Psoas muscle (tissue), 8 donors: ENCODE results near the gene PNPLA6. TPM values are rescaled to one million over a fixed set of nuclear protein-coding genes. Genes with fewer than 3 reads are reported as not detected.
A peak's percentile ranks its signal among the peaks of the same experiment; 100 is the strongest.

Source experiments
- ATAC-seq, 4 donors: fragments of 200-7000 bp; cut with Tn5 transposase; one replicate each; pipeline ENCODE4 v1.9.1; 2020; ENCODE audit warnings: moderate library complexity in 3 of 4, mild to moderate bottlenecking in 2 of 4
- DNase-seq, 2 donors: peaks; one replicate each; pipeline ENCODE4 v3.0.0-alpha.2; 2020
- H3K27ac ChIP-seq: fragments of 200-600 bp; one replicate; pipeline ENCODE4 v1.8.0; 2022
- H3K27me3 ChIP-seq, 3 donors: fragments of 200-600 bp in 1 of 3; one replicate each; pipeline versions ENCODE4 v1.6.1 to v1.8.0; 2013 to 2022; ENCODE audit warnings: low read length in 2 of 3, mild to moderate bottlenecking in 2 of 3, moderate library complexity in 1 of 3; ENCODE audit not compliant: insufficient read depth in 3 of 3
- H3K36me3 ChIP-seq, 2 donors: fragments of 200-600 bp in 1 of 2; one replicate each; pipeline versions ENCODE4 v1.6.1 to v1.8.0; 2013 to 2022; ENCODE audit warnings: low read depth in 1 of 2, mild to moderate bottlenecking in 1 of 2, moderate library complexity in 1 of 2; ENCODE audit not compliant: insufficient read depth in 1 of 2
- H3K4me1 ChIP-seq: fragments of 200-600 bp; one replicate; pipeline ENCODE4 v1.8.0; 2022
- H3K4me3 ChIP-seq: fragments of 200-600 bp; one replicate; pipeline ENCODE4 v1.8.0; 2022; ENCODE audit warnings: mild to moderate bottlenecking
- H3K9me3 ChIP-seq: fragments of 200-600 bp; one replicate; pipeline ENCODE4 v1.8.0; 2022
- CTCF ChIP-seq: fragments of 200-600 bp; IDR thresholded peaks from one replicate; pipeline ENCODE4 v1.8.0; 2022; ENCODE audit warnings: antibody characterized with exemption
- WGBS, 3 donors: extraction: QIAGEN DNeasy Blood & Tissue Kit; methylation state at CpG; one replicate each; pipeline versions ENCODE4 v1.1.6 to v1.1.7; 2013; 5-methylcytosine and 5-hydroxymethylcytosine counted together
- intact Hi-C, 2 donors: fragments of 100-400 bp; cut with DNase I; formaldehyde crosslinking; loops; one replicate each; pipeline versions ENCODE4 v1.11.0 to v1.14.2; 2022
- polyA plus RNA-seq, 3 donors: library from polyadenylated mRNA; stranded (reverse); fragments of 200-250 nt; gene quantifications; one replicate each; pipeline ENCODE4 v1.2.3, GENCODE V29; 2013
- total RNA-seq, 4 donors: library from RNA; stranded (reverse); fragmentation: NEBNext Ultra II Directional in 2 of 4; extraction: Animal tissue kit (Norgen Biotek cat#: 25700) in 2 of 4; gene quantifications; one replicate each; pipeline versions ENCODE4 v1.2.1 to v1.2.4, GENCODE V29; 2021 to 2023
- donor health status: healthy with polysubstance abuse.
- donor health status: DM: no; HTN: no; CAD: no; lungs with moderate emphysema.
- donor health status: Bipolar disorder and iron deficiency.
- donor health status: healthy.
- donor health status: DM: yes; HTN: yes; CAD: no.
- donor health status: DM: no; HTN: no; CAD: no.
- donor health status: DM: no; HTN: no; CAD: no.
- donor health status: DM: yes; HTN: yes; CAD: no.

The PNPLA6 gene
- total and polyA plus RNA-seq, 7 donors: 31.8 to 72.8 (median 55.9) TPM

GRCh38 chr19:7528522-7529245, 6.8 kb upstream of the PNPLA6 start:
- H3K27me3 ChIP-seq: no peaks in the 10 kb centered on the region
- no peak for ATAC-seq
- 89 to 94% (median 91%) methylated on average over 32 of the region's 32 CpGs for WGBS, 3 donors
- intact Hi-C loops: loop anchor here in 1 of 2 donors (10.0 kb wide), 1 partner anchor 134 kb away; no protein-coding TSS in a partner anchor
- no peak overlapping the region for H3K4me3 ChIP-seq
- peaks cover 0 to 62% of the 10 kb centered on the region in 2 donors for H3K36me3 ChIP-seq
- no peak for TF ChIP-seq CTCF
- peaks cover 5% of the 10 kb centered on the region for H3K4me1 ChIP-seq
- no peak overlapping the region for H3K27ac ChIP-seq
- H3K9me3 ChIP-seq: no peaks in the 10 kb centered on the region
- no peak for DNase-seq

GRCh38 chr19:7529246-7529600, 6.3 kb upstream of the PNPLA6 start:
- Histone ChIP-seq H3K4me3 (no peak overlapping the region), H3K27ac (no peak overlapping the region), H3K9me3 (no peaks in the 10 kb centered on the region), H3K27me3 (no peaks in the 10 kb centered on the region), H3K4me1 (peaks cover 5% of the 10 kb centered on the region), H3K36me3 (peaks cover 0 to 60% of the 10 kb centered on the region in 2 donors)
- no peak for TF ChIP-seq CTCF
- intact Hi-C loops: loop anchor here in 1 of 2 donors (10.0 kb wide), 1 partner anchor 134 kb away; no protein-coding TSS in a partner anchor
- DNase-seq (no peak), ATAC-seq (no peak)
- 82 to 83% (median 83%) methylated on average over 15 of the region's 15 CpGs for WGBS, 3 donors

- intact Hi-C loops: loop anchor here (10.0 kb wide), 1 partner anchor 135 kb away; no protein-coding TSS in a partner anchor
- Histone ChIP-seq H3K4me3 (no peak overlapping the region), H3K4me1 (peaks cover 5% of the 10 kb centered on the region), H3K36me3 (peaks cover 0 to 54% of the 10 kb centered on the region in 2 donors), H3K27ac (no peak overlapping the region), H3K9me3 (no peaks in the 10 kb centered on the region), H3K27me3 (no peaks in the 10 kb centered on the region)
- DNase-seq (no peak), ATAC-seq (no peak)
- 93 to 95% (median 94%) methylated on average over 33 of the region's 33 CpGs for WGBS, 3 donors
- no peak for TF ChIP-seq CTCF
Observed at GRCh38 chr19:7529610-7530490, 5.7 kb upstream of the PNPLA6 start.

- ATAC-seq: peak; percentile 12 to 31 (median 19)
- Histone ChIP-seq H3K27me3 (no peaks in the 10 kb centered on the region), H3K4me1 (peaks cover 11% of the 10 kb centered on the region), H3K36me3 (peaks cover 0 to 50% of the 10 kb centered on the region in 2 donors), H3K9me3 (no peaks in the 10 kb centered on the region), H3K4me3 (peak overlapping the region; percentile 91), H3K27ac (peak overlapping the region; percentile 86)
- 22 to 31% (median 24%) methylated on average over 30 of the region's 30 CpGs for WGBS, 3 donors
- peak; percentile 80 to 84 for DNase-seq
- no peak for TF ChIP-seq CTCF
- intact Hi-C loops: loop anchor here in 1 of 2 donors (10.0 kb wide), 1 partner anchor 139 kb away; no protein-coding TSS in a partner anchor
Observed at GRCh38 chr19:7533281-7533885, 2.1 kb upstream of the PNPLA6 start.
